ENCODE measurements around the gene SIT1.
A peak's percentile ranks its signal among the peaks of the same experiment; 100 is the strongest.

SIT1 gene

GRCh38 chr9:35682520-35683315, 32.0 kb upstream of the SIT1 start:
- DNase-seq = no peak

- no peak for DNase-seq
Observed at GRCh38 chr9:35682051-35682450, 31.3 kb upstream of the SIT1 start.

GRCh38 chr9:35681341-35682002, 30.7 kb upstream of the SIT1 start:
- no peak for DNase-seq

- DNase-seq = no peak
Observed at GRCh38 chr9:35680331-35681105, 29.8 kb upstream of the SIT1 start.

GRCh38 chr9:35679766-35680330, 29.1 kb upstream of the SIT1 start:
- no peak for DNase-seq

GRCh38 chr9:35679091-35679490, 28.4 kb upstream of the SIT1 start:
- no peak for DNase-seq

GRCh38 chr9:35675732-35676392, 25.1 kb upstream of the SIT1 start:
- DNase-seq = peak; percentile 33

GRCh38 chr9:35675204-35675603, 24.5 kb upstream of the SIT1 start:
- no peak for DNase-seq

GRCh38 chr9:35674025-35674361, 23.3 kb upstream of the SIT1 start:
- DNase-seq = no peak

- no peak for DNase-seq
Observed at GRCh38 chr9:35673132-35674024, 22.6 kb upstream of the SIT1 start, which contains the start of gene CA9. CA9 (plus strand) TSS chr9:35673928; CDS start chr9:35673960, 32 bp downstream.

- no peak for DNase-seq
Observed at GRCh38 chr9:35669331-35670145, 18.8 kb upstream of the SIT1 start.

- no peak for DNase-seq
Observed at GRCh38 chr9:35667939-35668338, 17.2 kb upstream of the SIT1 start.

- DNase-seq = no peak
Observed at GRCh38 chr9:35666549-35666948, 15.8 kb upstream of the SIT1 start.

- no peak for DNase-seq
Observed at GRCh38 chr9:35666045-35666444, 15.3 kb upstream of the SIT1 start.

GRCh38 chr9:35665471-35665818, 14.7 kb upstream of the SIT1 start:
- DNase-seq = no peak

- DNase-seq = peak; percentile 73
Observed at GRCh38 chr9:35664531-35665470, 14.1 kb upstream of the SIT1 start, which contains the start of gene ARHGEF39. ARHGEF39 (minus strand) TSS chr9:35665195; CDS start chr9:35665169, 26 bp downstream.

GRCh38 chr9:35662437-35662836, 11.7 kb upstream of the SIT1 start:
- no peak for DNase-seq

GRCh38 chr9:35661756-35662350, 11.1 kb upstream of the SIT1 start:
- peak; percentile 26 for DNase-seq

GRCh38 chr9:35660966-35661415, 10.3 kb upstream of the SIT1 start:
- no peak for DNase-seq

All from stimulated activated CD4-positive, alpha-beta T cell treated with anti-CD3 and anti-CD28 coated beads, Interleukin-4, amount 100 ng/mL, for 24 hours (primary cell).